Kidney epithelial cell (primary cell): ENCODE results near the gene NPHP1. TPM values are rescaled to one million over a fixed set of nuclear protein-coding genes. Genes with fewer than 3 reads are reported as not detected.
"Not testable (repeated sequence)": the region's sequence is repeated elsewhere in the genome, so short reads cannot be mapped to it uniquely, and the experiment has no call there.

Experiments used
- DNase-seq: peaks from one replicate; pipeline ENCODE4 v3.0.0-alpha.2; 2010; ENCODE audit warnings: low read depth
- H3K27me3 ChIP-seq: 2 replicates; pipeline ENCODE4 v1.6.0; 2011; ENCODE audit warnings: low read length; ENCODE audit not compliant: control insufficient read depth, insufficient read depth
- H3K36me3 ChIP-seq: 2 replicates; pipeline ENCODE4 v1.5.1; 2011; ENCODE audit warnings: low read length; ENCODE audit not compliant: control insufficient read depth, insufficient read depth
- H3K4me3 ChIP-seq: 2 replicates; pipeline ENCODE4 v1.5.1; 2011; ENCODE audit warnings: low read depth, mild to moderate bottlenecking, control low read depth, low read length
- total RNA-seq: library from RNA; depleted of rRNA; stranded (reverse); fragments of >200 nt; gene quantifications from 2 replicates; pipeline ENCODE4 v1.2.3, GENCODE V29; 2015
- TF ChIP-seq, protein P1 (sequence below): IDR thresholded peaks from 2 replicates; pipeline ENCODE4 v1.5.1; 2011; ENCODE audit warnings: mild to moderate bottlenecking, moderate library complexity, low read length, control low read depth, inconsistent platforms; ENCODE audit not compliant: insufficient read depth, poor library complexity, severe bottlenecking

Gene NPHP1
- total RNA-seq, 1 donor from 2014 or later: 2.5 TPM

- H3K27me3 ChIP-seq: no peaks in the 10 kb centered on the region
- TF ChIP-seq, protein P1, sequence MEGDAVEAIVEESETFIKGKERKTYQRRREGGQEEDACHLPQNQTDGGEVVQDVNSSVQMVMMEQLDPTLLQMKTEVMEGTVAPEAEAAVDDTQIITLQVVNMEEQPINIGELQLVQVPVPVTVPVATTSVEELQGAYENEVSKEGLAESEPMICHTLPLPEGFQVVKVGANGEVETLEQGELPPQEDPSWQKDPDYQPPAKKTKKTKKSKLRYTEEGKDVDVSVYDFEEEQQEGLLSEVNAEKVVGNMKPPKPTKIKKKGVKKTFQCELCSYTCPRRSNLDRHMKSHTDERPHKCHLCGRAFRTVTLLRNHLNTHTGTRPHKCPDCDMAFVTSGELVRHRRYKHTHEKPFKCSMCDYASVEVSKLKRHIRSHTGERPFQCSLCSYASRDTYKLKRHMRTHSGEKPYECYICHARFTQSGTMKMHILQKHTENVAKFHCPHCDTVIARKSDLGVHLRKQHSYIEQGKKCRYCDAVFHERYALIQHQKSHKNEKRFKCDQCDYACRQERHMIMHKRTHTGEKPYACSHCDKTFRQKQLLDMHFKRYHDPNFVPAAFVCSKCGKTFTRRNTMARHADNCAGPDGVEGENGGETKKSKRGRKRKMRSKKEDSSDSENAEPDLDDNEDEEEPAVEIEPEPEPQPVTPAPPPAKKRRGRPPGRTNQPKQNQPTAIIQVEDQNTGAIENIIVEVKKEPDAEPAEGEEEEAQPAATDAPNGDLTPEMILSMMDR: no peak
- H3K36me3 ChIP-seq: no peaks in the 10 kb centered on the region
- no peak for DNase-seq
- H3K4me3 ChIP-seq: no peak overlapping the region
Measured at GRCh38 chr2:110095994-110096633, 108.7 kb downstream of the NPHP1 start.

DNA sequence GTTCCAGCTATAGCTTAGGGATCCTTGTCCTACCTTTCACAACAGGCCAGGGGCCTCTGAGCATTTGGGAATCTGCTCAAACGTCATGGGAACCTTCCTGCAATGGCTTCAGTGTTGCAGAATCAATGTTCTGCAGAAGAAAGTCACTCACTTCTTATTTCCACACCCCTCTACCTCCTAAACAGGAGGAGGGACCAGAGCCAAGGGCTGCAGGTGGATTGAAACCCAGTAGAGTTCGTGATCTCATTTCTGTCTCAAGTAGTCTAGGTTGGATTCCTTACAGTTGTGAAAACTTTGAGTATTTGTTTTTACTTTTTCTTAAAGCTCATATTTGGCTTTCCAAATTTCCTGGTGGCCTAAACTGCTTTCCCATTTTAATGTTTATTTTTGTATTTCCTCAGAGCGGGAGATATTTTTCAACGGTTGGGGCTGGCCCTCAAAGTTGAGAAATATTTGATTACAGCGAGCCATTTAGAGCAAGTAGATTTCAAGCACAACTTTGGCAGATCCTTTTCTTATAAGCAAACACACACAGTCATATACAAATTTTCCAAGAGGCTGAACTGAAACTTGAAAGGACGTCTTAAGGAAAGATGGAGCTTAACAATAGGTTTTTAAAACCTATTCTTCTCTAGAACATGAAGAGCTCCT lies 109.8 kb downstream of the NPHP1 start:
- not testable (repeated sequence) for DNase-seq, H3K27me3 ChIP-seq, H3K4me3 ChIP-seq, H3K36me3 ChIP-seq

DNA sequence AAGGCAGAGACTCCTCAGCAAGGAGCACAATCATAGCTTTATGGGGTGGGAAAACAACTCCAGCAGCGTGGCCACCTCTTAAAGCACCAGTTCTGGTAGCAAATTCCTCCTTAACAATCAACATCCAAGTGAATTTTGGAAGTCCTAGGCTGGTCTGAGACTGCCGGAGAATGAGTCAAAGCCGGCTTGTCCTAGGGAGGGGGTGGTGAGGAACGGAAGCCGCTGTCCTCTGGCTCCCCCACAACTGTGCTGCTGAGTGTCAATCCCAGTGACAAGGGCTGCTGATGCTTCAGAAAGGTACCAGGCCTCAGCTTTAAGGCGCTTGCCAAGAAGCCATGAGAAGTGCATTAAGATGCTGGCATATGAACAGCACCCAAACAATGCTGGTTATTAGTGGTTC lies 110.9 kb downstream of the NPHP1 start:
- not testable (repeated sequence) for H3K36me3 ChIP-seq, H3K27me3 ChIP-seq, H3K4me3 ChIP-seq, DNase-seq

DNA sequence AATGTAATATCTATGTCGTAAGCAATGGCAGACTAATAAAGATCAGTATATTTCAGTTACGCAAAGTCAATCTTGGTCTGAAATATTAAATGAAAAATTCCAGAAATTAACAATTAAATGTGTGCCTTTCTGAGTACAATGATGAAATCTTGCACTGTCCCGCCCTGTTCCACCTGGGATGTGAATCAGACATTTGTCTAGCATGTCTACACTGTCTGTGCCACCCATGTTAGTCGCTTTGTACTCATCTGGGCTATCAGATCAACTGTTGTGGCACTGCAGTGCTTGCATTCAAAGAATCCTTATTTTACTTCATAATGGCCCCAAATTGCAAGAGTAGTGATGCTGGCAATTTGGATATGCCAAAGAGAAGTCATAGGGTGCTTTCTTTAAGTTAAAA lies 114.6 kb downstream of the NPHP1 start:
- H3K27me3 ChIP-seq, DNase-seq, H3K36me3 ChIP-seq, H3K4me3 ChIP-seq: not testable (repeated sequence)

DNA sequence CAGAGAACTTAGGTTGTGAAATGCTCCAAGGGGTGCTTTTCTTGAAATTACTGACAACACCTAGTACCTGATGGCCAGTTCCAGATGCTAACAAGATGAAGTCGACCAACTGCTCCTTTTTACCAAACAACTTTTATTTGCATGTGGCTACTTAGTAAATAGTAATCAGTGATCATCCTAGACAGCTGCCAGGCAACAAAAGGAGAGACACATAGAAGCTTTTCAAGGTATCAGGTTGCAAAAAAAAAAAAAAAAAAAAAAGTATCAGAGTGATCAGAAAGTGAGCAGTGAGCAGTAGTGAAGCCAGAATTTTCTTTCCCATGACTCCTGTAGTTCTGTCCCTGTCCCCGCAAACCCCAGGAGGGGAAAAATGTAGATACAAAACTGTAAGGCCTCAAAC lies 121.1 kb downstream of the NPHP1 start:
- DNase-seq, H3K4me3 ChIP-seq: not testable (repeated sequence)

DNA sequence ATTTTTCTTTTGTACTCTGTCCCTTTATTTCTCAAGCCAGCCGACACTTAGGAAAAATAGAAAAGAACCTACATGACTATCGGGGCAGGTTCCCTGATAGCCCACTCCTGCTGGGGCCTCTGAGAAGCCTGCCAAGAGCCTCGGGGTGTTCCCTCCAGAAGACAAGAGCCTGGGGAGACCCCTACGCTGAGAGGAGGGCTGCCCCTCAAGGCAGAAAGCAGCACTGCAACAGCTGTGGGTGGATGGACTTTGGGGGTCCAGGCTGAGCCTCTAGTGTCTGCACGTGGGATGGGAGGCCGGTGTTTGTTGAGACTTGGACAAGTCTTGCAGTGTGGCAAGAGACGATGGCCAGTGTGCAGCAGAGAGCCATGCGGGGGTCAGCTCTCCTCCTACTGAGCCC lies 121.7 kb downstream of the NPHP1 start:
- not testable (repeated sequence) for H3K27me3 ChIP-seq, H3K4me3 ChIP-seq, H3K36me3 ChIP-seq, DNase-seq

More for the DNA sequence above, 121.1 kb downstream of the NPHP1 start:
- H3K36me3 ChIP-seq, H3K27me3 ChIP-seq: not testable (repeated sequence)

GRCh38 chr2:110078104-110078503 lies 126.7 kb downstream of the NPHP1 start:
- not testable (repeated sequence) for DNase-seq, H3K27me3 ChIP-seq, H3K4me3 ChIP-seq, H3K36me3 ChIP-seq

GRCh38 chr2:110075896-110076295 lies 128.9 kb downstream of the NPHP1 start:
- not testable (repeated sequence) for H3K36me3 ChIP-seq, H3K4me3 ChIP-seq, H3K27me3 ChIP-seq, DNase-seq

Other genes with a start within 250 kb of the NPHP1 start
- 6.1 and 7.5 TPM in 2 replicates for gene MALL, start 89.2 kb downstream of the NPHP1 start, total RNA-seq
- gene MTLN, start 7.5 kb upstream of the NPHP1 start, total RNA-seq: 52.2 and 71.8 TPM in 2 replicates